Left cardiac atrium (tissue), 4 donors: Measurements from ENCODE around the gene MESP2. TPM values are rescaled to one million over a fixed set of nuclear protein-coding genes. Genes with fewer than 3 reads are reported as not detected.
A peak's percentile ranks its signal among the peaks of the same experiment; 100 is the strongest.

Source experiments
- ATAC-seq, 2 donors: fragments of 200-7000 bp; cut with Tn5 transposase; one replicate each; pipeline ENCODE4 v1.9.1; 2020; ENCODE audit warnings: mild to moderate bottlenecking in 2 of 2, moderate library complexity in 2 of 2
- DNase-seq: peaks from one replicate; pipeline ENCODE4 v3.0.0-alpha.2; 2020
- intact Hi-C, 2 donors: fragments of 100-400 bp; cut with DNase I; formaldehyde crosslinking; loops; one replicate each; pipeline versions ENCODE4 v1.14.1 to v1.15.1; 2022 to 2023
- total RNA-seq, 2 donors: library from RNA; stranded (reverse); fragmentation: NEBNext Ultra II Directional; extraction: Animal tissue kit (Norgen Biotek cat#: 25700); gene quantifications; one replicate each; pipeline ENCODE4 v1.2.1, GENCODE V29; 2021
- donor health status: DM: no; HTN: yes; CAD: no.
- donor health status: DM: no; HTN: yes; CAD: no; lungs with severe emphysema.
- donor health status: DM: yes; HTN: yes; CAD: no.
- donor health status: Dilated cardiomyopathy.

The MESP2 gene
- total RNA-seq, 2 donors from 2014 or later: 0.16 to 0.56 TPM

- ATAC-seq (no peak), DNase-seq (no peak)
- intact Hi-C loops: no loop called here
Measured at GRCh38 chr15:89808160-89808870, 32.2 kb downstream of the MESP2 start.

GRCh38 chr15:89809093-89809786 lies 33.1 kb downstream of the MESP2 start:
- intact Hi-C loops: no loop called here
- DNase-seq (no peak), ATAC-seq (no peak)

- intact Hi-C loops: no loop called here
- DNase-seq: no peak
- ATAC-seq: no peak
Measured at GRCh38 chr15:89809787-89810148, 33.6 kb downstream of the MESP2 start.

GRCh38 chr15:89810837-89811236 lies 34.7 kb downstream of the MESP2 start:
- intact Hi-C loops: no loop called here
- no peak for ATAC-seq
- DNase-seq: no peak

- peak in 1 of 2 donors; percentile 71 for ATAC-seq
- peak; percentile 64 for DNase-seq
- intact Hi-C loops: no loop called here
Measured at GRCh38 chr15:89812011-89812846, 36.1 kb downstream of the MESP2 start.

GRCh38 chr15:89812847-89813320 lies 36.8 kb downstream of the MESP2 start:
- DNase-seq: no peak
- ATAC-seq: no peak
- intact Hi-C loops: no loop called here

GRCh38 chr15:89813381-89814111 lies 37.4 kb downstream of the MESP2 start:
- intact Hi-C loops: loop anchor here in 1 of 2 donors (2.0 kb wide), 1 partner anchor 21 kb away; no protein-coding TSS in a partner anchor
- no peak for DNase-seq
- ATAC-seq: no peak

- ATAC-seq (peak; percentile 27 to 38), DNase-seq (no peak)
- intact Hi-C loops: loop anchor here in 1 of 2 donors (2.0 kb wide), 1 partner anchor 21 kb away; no protein-coding TSS in a partner anchor
Measured at GRCh38 chr15:89814112-89814742, 38.1 kb downstream of the MESP2 start.

- no peak for DNase-seq
- no peak for ATAC-seq
- intact Hi-C loops: loop anchor here in 1 of 2 donors (2.0 kb wide), 1 partner anchor 23 kb away; no protein-coding TSS in a partner anchor
Measured at GRCh38 chr15:89815769-89816168, 39.6 kb downstream of the MESP2 start.

GRCh38 chr15:89817701-89818280 lies 41.7 kb downstream of the MESP2 start:
- no peak for DNase-seq
- no peak for ATAC-seq
- intact Hi-C loops: no loop called here

- intact Hi-C loops: no loop called here
- no peak for DNase-seq
- ATAC-seq: no peak
Measured at GRCh38 chr15:89818287-89818686, 42.2 kb downstream of the MESP2 start.

GRCh38 chr15:89820666-89821611 lies 44.8 kb downstream of the MESP2 start:
- intact Hi-C loops: no loop called here
- DNase-seq: no peak

GRCh38 chr15:89822026-89822425 lies 45.9 kb downstream of the MESP2 start:
- DNase-seq (no peak), ATAC-seq (no peak)
- intact Hi-C loops: no loop called here

More at GRCh38 chr15:89820666-89821611, 44.8 kb downstream of the MESP2 start:
- peak; percentile 23 to 65 for ATAC-seq

GRCh38 chr15:89822611-89822950 lies 46.4 kb downstream of the MESP2 start:
- DNase-seq (no peak), ATAC-seq (no peak)
- intact Hi-C loops: no loop called here

- ATAC-seq: peak in 1 of 2 donors; percentile 7
- DNase-seq: no peak
- intact Hi-C loops: no loop called here
Measured at GRCh38 chr15:89822951-89823711, 47.0 kb downstream of the MESP2 start.

GRCh38 chr15:89823836-89824606 lies 47.9 kb downstream of the MESP2 start:
- no peak for ATAC-seq
- no peak for DNase-seq

More at GRCh38 chr15:89823836-89824606, 47.9 kb downstream of the MESP2 start:
- intact Hi-C loops: no loop called here
